PC-3 (cell line): ENCODE results near the gene ZNF385A.

Experiments
- EZH2 ChIP-seq: fragments of 300-600 bp; sonication (generic); IDR thresholded peaks from one replicate; pipeline ENCODE4 v1.6.1; 2017; ENCODE audit warnings: antibody characterized with exemption, mild to moderate bottlenecking, low read length; ENCODE audit not compliant: unreplicated experiment
- EZH2phosphoT487 ChIP-seq: fragments of 300-600 bp; sonication (generic); IDR thresholded peaks from 2 replicates; pipeline ENCODE4 v1.6.1; 2018; ENCODE audit warnings: mild to moderate bottlenecking, antibody characterized with exemption, low read length, borderline replicate concordance
- TF ChIP-seq, protein P1 (sequence below): fragments of 300-600 bp; sonication (generic); conservative IDR thresholded peaks from 2 replicates; pipeline ENCODE4 v1.5.1; 2017; ENCODE audit warnings: antibody characterized with exemption, low read depth, mild to moderate bottlenecking, low read length

DNA sequence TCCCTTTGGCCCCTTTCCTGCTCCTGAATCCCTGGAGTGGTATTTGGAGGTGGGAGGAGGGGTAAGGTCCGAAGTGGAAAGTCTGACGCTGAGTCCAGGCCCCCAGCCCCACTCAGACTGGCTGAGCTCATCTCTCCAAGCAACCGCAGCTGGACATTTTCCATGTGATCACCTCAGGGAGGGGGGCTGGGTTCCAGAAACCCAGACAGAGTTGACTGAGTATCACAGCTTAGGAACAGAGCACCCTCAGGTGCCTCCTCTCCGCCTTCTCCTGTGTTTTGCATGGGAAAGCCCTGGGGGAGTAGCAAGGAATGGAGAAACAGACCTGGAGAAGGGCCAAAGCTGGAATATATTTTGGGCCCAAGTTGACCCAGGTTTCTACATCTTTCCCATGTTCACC lies 42.6 kb upstream of the ZNF385A start:
- TF ChIP-seq, protein P1, sequence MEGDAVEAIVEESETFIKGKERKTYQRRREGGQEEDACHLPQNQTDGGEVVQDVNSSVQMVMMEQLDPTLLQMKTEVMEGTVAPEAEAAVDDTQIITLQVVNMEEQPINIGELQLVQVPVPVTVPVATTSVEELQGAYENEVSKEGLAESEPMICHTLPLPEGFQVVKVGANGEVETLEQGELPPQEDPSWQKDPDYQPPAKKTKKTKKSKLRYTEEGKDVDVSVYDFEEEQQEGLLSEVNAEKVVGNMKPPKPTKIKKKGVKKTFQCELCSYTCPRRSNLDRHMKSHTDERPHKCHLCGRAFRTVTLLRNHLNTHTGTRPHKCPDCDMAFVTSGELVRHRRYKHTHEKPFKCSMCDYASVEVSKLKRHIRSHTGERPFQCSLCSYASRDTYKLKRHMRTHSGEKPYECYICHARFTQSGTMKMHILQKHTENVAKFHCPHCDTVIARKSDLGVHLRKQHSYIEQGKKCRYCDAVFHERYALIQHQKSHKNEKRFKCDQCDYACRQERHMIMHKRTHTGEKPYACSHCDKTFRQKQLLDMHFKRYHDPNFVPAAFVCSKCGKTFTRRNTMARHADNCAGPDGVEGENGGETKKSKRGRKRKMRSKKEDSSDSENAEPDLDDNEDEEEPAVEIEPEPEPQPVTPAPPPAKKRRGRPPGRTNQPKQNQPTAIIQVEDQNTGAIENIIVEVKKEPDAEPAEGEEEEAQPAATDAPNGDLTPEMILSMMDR: no peak
- TF ChIP-seq EZH2phosphoT487 (no peak), EZH2 (no peak)
